Neural crest cell (in vitro differentiated cells): ENCODE data around the gene AFMID. TPM values are rescaled to one million over a fixed set of nuclear protein-coding genes. Genes with fewer than 3 reads are reported as not detected.

Source experiments
- DNase-seq: peaks from one replicate; pipeline ENCODE4 v3.0.0; 2021; ENCODE audit warnings: low read depth, mixed read lengths, low spot score
- H3K27ac Mint-ChIP-seq: one replicate; pipeline ENCODE4 v1.8.0; 2021; ENCODE audit warnings: mild to moderate bottlenecking, mixed read lengths; ENCODE audit not compliant: unreplicated experiment
- H3K27me3 Mint-ChIP-seq: 2 replicates; pipeline ENCODE4 v1.8.0; 2021; ENCODE audit warnings: low read depth, mild to moderate bottlenecking, mixed read lengths
- H3K36me3 Mint-ChIP-seq: 2 replicates; pipeline ENCODE4 v1.8.0; 2021; ENCODE audit warnings: low read depth, mild to moderate bottlenecking, mixed read lengths
- H3K4me1 Mint-ChIP-seq: 2 replicates; pipeline ENCODE4 v1.8.0; 2021; ENCODE audit warnings: mixed read lengths
- H3K4me3 Mint-ChIP-seq: one replicate; pipeline ENCODE4 v1.8.0; 2021; ENCODE audit warnings: mild to moderate bottlenecking, mixed read lengths
- H3K9me3 Mint-ChIP-seq: 2 replicates; pipeline ENCODE4 v1.8.0; 2021; ENCODE audit warnings: mixed read lengths
- CTCF ChIP-seq: fragments of 200-600 bp; sonication (generic); conservative IDR thresholded peaks from 2 replicates; pipeline ENCODE4 v1.5.0; 2021; ENCODE audit warnings: antibody characterized with exemption, mild to moderate bottlenecking
- total RNA-seq: library from RNA; stranded (reverse); gene quantifications from 2 replicates; pipeline ENCODE4 v1.2.1, GENCODE V29; 2021

AFMID gene
- total RNA-seq, 1 donor from 2014 or later: 41.9 TPM

- no peaks in the 10 kb centered on the region for H3K36me3 Mint-ChIP-seq
- H3K27me3 Mint-ChIP-seq: no peaks in the 10 kb centered on the region
- H3K9me3 Mint-ChIP-seq: no peaks in the 10 kb centered on the region
- H3K27ac Mint-ChIP-seq: no peak overlapping the region
- no peak for DNase-seq
- no peak for TF ChIP-seq CTCF
- peak overlapping the region; percentile 19 for H3K4me3 Mint-ChIP-seq
- H3K4me1 Mint-ChIP-seq: peaks cover 27% of the 10 kb centered on the region
Measured at GRCh38 chr17:78256707-78257591, 69.8 kb downstream of the AFMID start.

Other genes with a start within 250 kb of the AFMID start
- 31.6 and 40.5 TPM in 2 replicates for gene TNRC6C, start 228.7 kb upstream of the AFMID start, total RNA-seq
- 85.0 and 86.0 TPM in 2 replicates for gene TMC6, start 58.6 kb upstream of the AFMID start, total RNA-seq
- gene TMC8, start 56.6 kb upstream of the AFMID start, total RNA-seq: 0.71 and 0.79 TPM in 2 replicates
- not detected in 2 replicates for gene C17orf99, start 41.0 kb upstream of the AFMID start, total RNA-seq
- 19.3 and 23.0 TPM in 2 replicates for gene SYNGR2, start 18.8 kb upstream of the AFMID start, total RNA-seq
- 48.7 and 53.9 TPM in 2 replicates for gene TK1, start 310 bp upstream of the AFMID start, total RNA-seq
- 123 and 134 TPM in 2 replicates for gene BIRC5, start 26.9 kb downstream of the AFMID start, total RNA-seq
- gene TMEM235, start 44.3 kb downstream of the AFMID start, total RNA-seq: not detected in 2 replicates
- gene SOCS3, start 172.7 kb downstream of the AFMID start, total RNA-seq: 5.4 and 6.1 TPM in 2 replicates
- gene PGS1, start 191.3 kb downstream of the AFMID start, total RNA-seq: 42.7 and 52.0 TPM in 2 replicates